SKM-1 treated with dmso at 0.1 percent for 144 hours (cell line): ENCODE results near the gene SRP14.
A peak's percentile ranks its signal among the peaks of the same experiment; 100 is the strongest.
"Not testable (repeated sequence)": the region's sequence is repeated elsewhere in the genome, so short reads cannot be mapped to it uniquely, and the experiment has no call there.

ENCODE experiments used
- DNase-seq: peaks from one replicate; lab custom pipeline; 2025; ENCODE audit not compliant: unreplicated experiment; lab: John Stamatoyannopoulos, UW

SRP14 gene, protein sequence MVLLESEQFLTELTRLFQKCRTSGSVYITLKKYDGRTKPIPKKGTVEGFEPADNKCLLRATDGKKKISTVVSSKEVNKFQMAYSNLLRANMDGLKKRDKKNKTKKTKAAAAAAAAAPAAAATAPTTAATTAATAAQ

DNA sequence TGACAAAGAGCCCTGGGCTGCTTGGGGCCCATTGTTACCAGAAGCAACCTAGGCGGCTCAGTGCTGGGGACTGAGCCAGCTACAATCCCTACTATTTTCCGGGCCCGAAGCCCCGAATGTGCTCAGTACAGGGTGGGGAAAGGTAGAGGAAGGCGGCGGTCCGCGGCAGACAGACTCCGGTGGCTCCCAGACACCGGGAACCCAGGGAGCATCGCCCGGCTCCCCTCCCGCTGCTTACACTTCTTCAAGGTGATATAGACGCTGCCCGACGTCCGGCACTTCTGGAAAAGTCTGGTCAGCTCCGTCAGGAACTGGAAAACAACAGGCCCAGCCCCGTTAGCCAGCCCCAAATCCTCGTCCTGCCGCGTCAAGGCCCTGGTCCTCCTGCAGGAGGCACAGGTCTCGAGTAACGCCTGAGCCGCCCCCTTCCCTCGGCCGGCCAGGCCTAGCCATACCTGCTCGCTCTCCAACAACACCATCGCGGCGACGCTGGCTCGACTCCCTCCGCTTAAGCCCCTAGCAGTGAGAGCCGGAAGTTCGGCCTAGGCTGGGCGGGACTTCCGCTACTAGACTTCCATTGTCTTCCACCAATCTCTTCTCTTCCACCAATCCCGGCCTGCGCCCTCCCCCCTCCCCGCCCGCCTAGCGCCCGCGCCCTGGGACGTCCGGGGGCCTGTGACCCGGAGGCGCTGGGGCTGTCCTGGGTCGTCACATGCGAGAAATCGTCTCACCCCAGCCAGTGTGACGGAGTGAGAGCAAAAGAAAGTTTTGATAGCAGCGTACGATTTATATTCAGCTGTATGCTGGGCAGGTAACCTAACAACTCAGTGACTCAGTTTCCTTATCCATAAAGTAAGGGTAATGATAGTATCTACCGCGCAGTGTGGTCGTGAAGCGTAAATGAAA lies at the start of gene SRP14:
TSS of gene SRP14 (minus strand) at position 544 of the 906 bp plus-strand sequence. CDS start at position 479, 65 bp downstream.
- DNase-seq: peak; percentile 81

DNA sequence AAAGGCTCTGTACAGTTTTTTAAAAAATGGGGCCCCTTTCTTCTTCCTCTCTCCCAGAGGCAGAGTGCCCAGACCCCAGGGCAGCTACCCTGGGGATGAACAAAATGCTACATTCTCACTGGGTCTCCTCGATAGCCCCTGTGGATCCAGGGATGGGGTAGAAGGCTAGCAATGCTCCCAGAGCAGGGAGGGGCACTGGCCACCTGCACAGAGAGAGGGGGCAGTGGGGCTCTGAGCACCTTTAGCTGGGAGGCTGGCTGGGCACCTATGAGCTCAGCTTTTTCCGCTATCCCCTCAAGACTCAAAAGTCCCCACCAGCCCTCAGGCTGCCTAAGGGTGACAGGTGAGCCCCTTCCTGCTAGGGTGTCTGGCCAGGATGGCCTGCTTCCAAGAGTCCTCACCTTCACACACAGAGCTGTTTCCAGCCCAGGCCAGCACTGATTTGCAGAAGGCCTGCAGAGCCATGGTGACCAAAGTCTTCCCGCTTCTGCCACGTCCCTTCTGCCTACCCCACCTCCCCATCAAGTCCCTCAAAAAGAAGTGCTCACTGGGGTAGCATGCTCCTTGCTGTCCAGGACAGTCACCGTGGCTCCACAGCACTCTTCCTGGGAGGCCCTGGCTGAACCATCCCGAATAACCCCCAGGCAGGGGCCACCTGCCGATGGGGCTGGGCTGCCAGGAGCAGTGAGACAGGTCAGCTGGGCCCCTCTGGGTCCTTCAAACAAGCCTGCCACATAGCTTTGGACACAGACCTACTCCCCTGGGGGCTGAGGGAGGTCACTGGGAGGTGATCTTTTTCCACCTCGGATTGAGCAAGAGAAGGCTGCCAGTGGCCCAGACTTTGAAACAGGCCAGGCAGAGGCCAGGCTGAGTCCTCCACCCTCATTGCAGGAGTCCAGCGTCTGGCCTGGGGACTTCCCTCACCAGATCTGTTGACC lies 49.3 kb upstream of the SRP14 start:
- DNase-seq: peak; percentile 69

DNA sequence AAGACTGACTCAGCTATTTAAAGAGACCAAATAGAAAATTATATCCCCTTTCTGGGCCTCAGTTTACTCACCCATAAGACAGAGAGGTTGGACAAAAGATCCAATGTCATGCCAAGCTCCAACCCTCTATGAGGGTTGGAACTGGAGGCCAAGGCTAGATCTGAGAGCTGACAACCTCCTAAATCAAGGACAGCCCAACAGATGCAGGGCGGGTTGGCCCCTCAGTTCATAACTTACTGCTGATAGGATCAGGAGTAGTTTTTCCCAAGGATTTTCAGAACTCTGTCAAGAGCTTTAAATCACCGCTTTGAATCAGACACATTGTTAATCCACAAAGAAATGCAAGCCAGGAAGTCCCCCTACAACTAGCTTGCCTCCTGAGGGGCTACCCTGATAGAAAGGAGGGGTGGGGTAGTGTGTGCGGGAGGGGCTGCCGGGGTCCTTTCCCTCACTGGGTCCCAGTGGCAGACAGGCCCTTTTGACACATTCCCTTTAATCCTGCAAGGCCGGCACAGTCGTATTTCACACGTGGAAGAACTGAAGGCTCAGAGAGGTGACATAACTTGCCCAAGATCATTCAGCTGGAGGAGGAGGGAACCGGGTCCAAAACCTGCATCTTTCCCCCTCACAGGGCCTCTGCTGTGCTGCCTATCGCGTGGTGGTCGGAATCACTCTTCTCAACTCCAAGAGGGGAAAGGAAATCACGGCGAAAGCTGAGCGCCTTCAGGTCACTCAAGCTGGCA lies 48.3 kb upstream of the SRP14 start:
- DNase-seq: no peak

DNA sequence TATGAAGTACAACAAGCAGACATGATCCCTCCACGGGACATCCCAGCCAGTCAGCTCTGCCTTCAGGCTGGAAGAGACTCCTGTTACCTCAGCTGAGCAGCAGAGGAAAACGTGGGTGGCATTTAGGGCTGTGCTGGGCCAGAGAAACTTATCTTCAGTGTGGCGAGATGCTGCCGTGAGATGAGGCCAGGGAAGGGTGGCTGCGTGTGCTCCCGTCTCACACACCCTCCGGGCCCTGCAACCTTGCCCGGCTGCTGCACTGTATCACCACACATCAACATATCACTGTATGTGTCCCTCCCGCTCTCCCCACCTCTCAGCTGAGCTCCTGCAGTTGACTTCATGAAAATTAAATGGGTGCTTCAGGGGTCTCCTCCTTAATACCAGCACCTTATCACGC lies 46.3 kb upstream of the SRP14 start:
- DNase-seq: no peak

DNA sequence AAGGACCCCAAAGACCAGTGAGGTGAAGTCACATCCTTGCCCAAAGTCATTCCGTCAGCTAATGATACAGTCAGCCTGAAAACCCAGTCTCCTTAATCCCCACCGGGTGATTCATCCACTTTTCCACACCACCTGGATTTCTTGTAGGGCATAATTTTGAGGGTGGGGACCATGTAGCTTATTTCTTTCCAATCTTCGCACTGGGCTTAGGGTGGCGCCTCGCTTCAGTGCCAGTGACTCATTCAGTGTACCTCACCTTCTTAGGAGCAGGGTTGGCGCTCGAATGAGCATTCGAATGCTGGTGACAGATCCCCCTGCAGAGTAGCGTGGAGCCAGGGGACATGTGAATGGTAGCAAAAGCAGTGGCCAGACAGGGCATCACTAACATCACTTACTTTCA lies 45.7 kb upstream of the SRP14 start:
- DNase-seq: no peak

DNA sequence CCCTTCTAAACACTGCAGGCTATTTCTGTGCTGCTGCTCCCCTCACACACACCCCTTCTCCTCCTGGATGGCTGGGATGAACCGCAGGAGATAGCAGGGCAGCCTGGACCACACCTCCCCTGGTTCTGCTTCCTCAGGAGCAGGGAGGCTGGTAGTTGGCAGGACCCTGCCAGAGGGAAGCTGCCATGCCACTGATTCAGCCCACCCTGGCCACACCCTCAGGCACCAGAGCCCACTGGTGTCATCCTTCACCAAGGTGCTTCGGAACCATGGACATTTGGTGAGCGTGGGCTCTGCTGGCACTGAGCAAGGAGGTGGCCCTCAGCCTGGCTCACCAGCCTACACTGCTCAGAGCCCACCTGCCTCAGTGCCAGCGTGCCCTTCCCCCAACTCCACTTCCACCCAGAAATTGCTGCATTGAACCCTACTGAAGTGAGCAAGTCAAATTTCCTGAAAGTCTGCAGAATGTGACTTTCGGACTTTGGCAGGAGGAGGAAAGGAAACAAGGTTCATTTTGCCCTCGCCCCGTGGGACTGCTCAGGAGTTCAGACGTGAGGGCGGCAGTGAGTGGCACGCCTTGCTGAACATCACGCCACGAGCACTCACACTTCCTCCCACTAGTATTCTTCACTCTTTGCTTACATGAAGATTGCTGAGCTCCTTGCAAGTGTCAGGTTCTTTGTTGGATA lies 43.4 kb upstream of the SRP14 start:
- no peak for DNase-seq

DNA sequence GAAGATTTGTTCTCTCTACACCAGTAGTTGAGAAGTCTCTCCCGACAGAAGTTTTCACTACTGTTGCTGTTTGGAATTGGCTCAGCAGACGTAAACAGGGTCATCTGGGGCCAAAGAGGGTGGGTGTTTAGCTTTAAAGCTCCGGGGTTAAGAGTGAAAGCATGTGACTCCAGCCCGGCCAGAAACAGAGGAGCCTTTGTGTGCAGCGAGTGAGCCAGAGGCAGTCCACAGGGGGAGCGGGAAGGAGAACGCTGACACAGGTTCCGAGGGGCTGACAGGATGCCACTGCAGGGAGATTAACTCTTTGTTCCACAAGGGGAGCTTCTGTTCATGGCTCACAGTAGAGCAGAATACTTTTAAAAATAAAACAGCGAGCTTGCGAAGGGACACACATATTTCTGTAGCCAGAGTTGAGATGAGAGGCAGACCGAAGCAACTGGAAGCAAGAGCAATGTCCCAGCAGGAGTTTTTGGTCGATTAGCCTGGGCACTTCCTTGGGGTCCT lies 42.8 kb upstream of the SRP14 start:
- no peak for DNase-seq

DNA sequence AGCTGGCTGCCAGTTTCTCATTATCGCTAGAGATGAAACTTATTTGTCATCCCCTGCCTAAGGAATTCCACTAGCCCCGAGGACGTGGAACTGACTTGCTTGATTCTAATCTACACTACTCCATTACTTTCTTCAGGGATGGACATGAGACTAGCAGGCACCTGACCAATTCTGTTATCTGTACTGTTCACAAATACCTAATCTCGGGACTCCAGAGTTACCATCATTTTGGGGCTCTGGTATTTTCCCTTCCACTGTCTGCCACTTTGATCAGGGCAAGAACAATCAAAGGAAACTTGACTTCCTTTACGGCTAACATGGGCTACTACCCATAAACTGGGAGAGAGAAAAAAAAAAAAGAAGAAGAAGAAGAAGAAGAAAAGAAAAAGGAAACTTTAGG lies 41.9 kb upstream of the SRP14 start:
- no peak for DNase-seq

DNA sequence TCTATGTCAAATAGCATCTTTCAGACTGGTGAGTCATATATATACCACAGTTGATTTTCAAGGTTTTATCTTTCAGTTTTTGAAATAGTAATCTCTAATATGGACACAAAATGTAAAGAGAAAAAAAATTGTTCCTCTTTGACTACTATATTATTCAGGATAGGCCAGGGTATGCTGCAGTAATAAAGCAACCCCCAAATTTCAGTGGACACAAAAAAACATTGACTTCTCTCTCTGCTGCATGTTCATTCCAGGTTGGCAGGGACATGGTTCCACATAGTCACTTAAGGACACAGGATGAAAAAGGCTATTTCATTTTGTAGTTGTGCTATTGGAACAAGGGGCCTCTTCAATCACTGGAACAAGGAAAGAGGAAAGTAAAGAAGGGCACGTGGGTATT lies 41.1 kb upstream of the SRP14 start:
- no peak for DNase-seq

DNA sequence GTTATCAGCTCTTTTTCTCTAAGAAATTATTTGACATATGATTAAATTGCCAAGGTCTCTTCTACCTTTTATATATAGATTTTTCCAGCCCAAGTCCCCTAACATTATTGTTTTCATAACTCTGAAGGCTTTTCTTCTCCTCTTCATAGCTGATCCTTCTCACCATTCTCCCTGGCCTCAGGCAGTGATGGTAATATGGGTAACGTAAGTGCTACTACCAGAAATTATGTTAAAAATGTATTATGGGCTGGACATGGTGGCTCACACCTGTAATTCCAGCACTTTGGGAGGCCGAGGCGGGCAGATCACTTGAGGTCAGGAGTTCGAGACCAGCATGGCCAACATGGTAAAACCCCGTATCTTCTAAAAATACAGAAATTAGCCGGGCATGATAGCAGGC lies 40.5 kb upstream of the SRP14 start:
- DNase-seq: no peak

DNA sequence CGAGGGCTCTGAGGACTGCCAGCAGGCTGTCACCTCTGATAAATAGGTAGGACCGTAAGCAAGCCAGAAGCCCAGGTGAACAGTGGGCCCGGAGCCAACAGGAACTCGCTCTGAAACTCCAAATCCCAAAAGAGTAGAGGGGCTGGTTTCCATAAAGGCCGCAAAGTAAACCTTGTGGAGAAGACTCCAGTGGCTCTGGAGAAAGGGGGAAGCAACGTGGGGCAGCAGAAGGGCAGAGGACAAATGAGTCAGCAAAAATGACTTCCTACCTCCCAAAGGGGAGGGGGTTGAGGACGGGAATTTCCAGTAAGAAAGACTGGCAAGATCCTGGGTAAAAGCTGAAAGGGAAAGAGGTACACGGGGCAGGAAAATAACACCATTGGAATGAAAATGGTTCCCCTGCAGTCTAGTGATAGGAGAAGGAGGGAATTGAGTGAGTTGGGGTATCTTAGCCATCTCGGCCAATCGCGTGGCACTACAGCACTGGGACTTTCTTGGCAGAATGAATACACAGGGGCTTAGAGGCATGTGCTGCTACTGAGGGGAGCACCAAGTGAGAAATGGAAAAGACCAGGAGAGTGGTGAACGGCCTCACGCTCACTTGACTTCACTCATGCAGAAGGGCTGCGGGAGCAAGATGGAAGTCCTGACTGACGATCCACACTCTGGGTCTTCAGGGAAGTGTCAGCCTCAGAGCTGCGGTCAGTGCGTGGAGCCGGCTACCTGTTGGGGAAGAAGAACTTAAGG lies 36.5 kb upstream of the SRP14 start:
- DNase-seq: no peak

DNA sequence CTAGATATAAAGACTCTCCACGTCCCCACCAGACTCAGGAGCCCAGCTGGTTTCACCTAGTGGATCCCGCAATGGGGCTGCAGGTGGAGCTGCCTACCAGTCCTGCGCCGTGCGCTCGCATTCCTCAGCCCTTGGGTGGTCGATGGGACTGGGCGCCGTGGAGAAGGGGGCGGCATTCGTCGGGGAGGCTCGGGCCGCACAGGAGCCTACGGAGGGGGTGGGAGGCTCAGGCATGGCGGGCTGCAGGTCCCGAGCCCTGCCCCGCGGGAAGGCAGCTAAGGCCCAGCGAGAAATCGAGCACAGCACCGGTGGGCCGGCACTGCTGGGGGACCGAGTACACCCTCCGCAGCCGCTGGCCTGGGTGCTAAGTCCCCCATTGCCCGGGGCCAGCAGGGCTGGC lies 35.7 kb upstream of the SRP14 start:
- not testable (repeated sequence) for DNase-seq

DNA sequence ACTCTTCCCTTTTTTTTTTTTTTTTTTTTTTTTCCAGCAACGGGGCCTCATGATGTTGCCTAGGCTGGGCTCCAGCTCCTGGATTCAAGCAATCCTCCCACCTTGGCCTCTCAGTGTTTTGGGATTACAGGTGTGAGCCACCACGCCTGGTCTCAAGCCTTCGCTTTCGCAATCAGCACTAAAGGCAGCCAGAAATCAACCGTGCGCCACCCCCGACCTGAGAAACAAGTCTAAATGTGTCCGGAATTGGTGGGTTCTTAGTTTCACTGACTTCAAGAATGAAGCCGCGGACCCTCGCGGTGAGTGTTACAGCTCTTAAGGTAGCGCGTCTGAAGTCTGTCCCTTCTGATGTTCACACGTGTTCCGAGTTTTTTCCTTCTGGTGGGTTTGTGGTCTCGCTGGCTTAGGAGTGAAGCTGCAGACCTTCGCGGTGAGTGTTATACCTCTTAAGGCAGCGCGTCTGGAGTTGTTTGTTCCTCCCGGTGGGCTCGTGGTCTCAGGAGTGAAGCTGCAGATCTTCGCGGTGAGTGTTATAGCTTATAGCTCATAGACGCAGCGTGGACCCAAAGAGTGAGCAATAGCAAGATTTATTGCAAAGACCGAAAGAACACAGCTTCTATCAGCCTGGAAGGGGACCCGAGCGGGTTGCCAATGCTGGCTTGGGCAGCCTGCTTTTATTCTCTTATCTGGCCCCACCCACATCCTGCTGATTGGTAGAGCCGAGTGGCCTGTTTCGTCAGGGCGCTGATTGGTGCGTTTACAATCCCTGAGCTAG lies 34.9 kb upstream of the SRP14 start:
- not testable (repeated sequence) for DNase-seq

DNA sequence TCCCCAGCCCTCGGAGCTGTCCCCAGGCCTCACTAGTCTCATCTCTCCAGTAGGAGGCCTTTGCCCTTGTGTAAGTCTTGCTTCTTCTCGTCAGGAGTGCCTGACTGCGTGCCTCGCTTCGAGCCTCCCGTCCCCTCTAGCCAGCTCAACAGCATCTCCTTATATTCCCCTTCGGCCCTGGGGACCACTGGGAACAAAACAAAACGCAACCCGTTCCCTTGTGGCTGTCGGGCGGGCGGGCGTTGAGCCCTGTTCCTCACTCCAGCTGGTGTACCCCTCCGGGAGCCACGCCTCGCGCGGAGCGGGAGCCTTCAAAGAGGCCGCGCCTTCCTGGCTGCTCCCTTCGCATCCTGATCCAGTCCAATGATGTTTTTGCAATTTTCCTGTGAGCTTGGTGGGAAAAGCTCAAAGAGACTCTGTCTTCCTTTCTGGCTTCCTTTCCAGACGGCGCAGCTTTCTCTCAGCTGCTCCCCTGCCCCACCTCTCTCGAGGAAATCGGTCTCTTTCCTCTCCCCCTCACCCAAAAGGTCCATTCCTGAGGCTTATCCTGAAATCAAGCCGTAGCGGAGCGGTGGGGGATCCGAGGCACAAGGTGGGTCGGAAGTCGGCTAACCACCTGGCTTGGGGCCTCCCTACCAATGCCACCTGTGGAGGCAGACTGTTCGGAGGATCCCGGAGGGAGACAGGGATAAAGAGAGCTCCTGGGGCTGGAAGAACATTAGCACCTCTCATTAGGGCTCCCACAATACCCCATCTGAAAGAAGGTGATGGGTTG lies 33.4 kb upstream of the SRP14 start:
- no peak for DNase-seq

DNA sequence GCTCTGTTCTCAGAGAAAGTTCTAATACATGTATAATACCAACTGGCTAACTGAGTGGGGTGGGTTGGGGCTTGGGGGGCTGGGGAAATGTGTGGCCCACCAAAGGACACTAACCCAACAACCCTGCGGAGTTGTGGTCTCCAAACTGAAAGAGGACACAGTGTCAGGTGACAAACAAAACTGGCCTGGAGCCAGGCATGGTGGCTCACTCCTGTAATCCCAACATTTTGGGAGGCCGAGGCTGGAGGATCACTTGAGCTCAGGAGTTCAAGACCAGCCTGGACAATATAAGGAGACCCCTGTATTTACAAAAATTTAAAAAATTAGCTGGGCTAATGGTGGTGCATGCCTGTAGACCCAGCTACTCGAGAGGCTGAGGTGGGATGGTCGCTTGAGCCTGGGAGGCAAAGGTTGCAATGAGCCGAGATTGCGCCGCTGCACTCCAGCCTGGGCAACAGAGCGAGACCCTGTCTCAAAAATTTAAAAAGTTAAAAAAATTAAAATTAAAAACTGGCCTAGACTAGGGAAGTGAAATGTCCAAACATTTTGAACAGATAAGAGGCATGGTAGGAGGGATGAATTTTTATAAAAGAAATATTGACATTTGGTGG lies 31.7 kb upstream of the SRP14 start:
- no peak for DNase-seq

DNA sequence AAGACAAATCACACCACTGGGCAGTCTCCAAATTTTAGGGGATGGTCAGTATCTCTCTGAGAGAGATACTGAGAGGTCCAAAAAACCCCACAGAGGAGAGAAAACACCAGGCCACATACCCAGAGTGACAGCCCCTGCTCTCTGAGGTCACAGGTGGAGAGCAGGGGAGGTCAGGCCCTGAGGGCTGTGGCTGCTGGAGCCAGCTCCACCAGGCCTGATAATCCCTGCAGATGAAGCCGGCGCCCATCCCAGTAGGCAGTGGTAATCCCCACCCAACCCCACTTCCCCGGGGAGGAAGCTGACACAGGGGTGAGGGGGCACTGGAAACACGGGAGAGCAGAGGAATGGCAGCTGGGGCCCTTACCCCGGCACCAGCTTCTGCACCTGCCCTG lies 31.2 kb upstream of the SRP14 start:
- DNase-seq: no peak
